Psoas muscle (tissue), 8 donors: ENCODE measurements around the gene ROBO1. TPM values are rescaled to one million over a fixed set of nuclear protein-coding genes. Genes with fewer than 3 reads are reported as not detected.

Experiments used
- ATAC-seq, 4 donors: fragments of 200-7000 bp; cut with Tn5 transposase; one replicate each; pipeline ENCODE4 v1.9.1; 2020; ENCODE audit warnings: moderate library complexity in 3 of 4, mild to moderate bottlenecking in 2 of 4
- DNase-seq, 2 donors: peaks; one replicate each; pipeline ENCODE4 v3.0.0-alpha.2; 2020
- H3K27ac ChIP-seq: fragments of 200-600 bp; one replicate; pipeline ENCODE4 v1.8.0; 2022
- H3K27me3 ChIP-seq, 3 donors: fragments of 200-600 bp in 1 of 3; one replicate each; pipeline versions ENCODE4 v1.6.1 to v1.8.0; 2013 to 2022; ENCODE audit warnings: low read length in 2 of 3, mild to moderate bottlenecking in 2 of 3, moderate library complexity in 1 of 3; ENCODE audit not compliant: insufficient read depth in 3 of 3
- H3K36me3 ChIP-seq, 2 donors: fragments of 200-600 bp in 1 of 2; one replicate each; pipeline versions ENCODE4 v1.6.1 to v1.8.0; 2013 to 2022; ENCODE audit warnings: low read depth in 1 of 2, mild to moderate bottlenecking in 1 of 2, moderate library complexity in 1 of 2; ENCODE audit not compliant: insufficient read depth in 1 of 2
- H3K4me1 ChIP-seq: fragments of 200-600 bp; one replicate; pipeline ENCODE4 v1.8.0; 2022
- H3K4me3 ChIP-seq: fragments of 200-600 bp; one replicate; pipeline ENCODE4 v1.8.0; 2022; ENCODE audit warnings: mild to moderate bottlenecking
- H3K9me3 ChIP-seq: fragments of 200-600 bp; one replicate; pipeline ENCODE4 v1.8.0; 2022
- CTCF ChIP-seq: fragments of 200-600 bp; IDR thresholded peaks from one replicate; pipeline ENCODE4 v1.8.0; 2022; ENCODE audit warnings: antibody characterized with exemption
- WGBS, 3 donors: extraction: QIAGEN DNeasy Blood & Tissue Kit; methylation state at CpG; one replicate each; pipeline versions ENCODE4 v1.1.6 to v1.1.7; 2013; 5-methylcytosine and 5-hydroxymethylcytosine counted together
- intact Hi-C, 2 donors: fragments of 100-400 bp; cut with DNase I; formaldehyde crosslinking; loops; one replicate each; pipeline versions ENCODE4 v1.11.0 to v1.14.2; 2022
- polyA plus RNA-seq, 3 donors: library from polyadenylated mRNA; stranded (reverse); fragments of 200-250 nt; gene quantifications; one replicate each; pipeline ENCODE4 v1.2.3, GENCODE V29; 2013
- total RNA-seq, 4 donors: library from RNA; stranded (reverse); fragmentation: NEBNext Ultra II Directional in 2 of 4; extraction: Animal tissue kit (Norgen Biotek cat#: 25700) in 2 of 4; gene quantifications; one replicate each; pipeline versions ENCODE4 v1.2.1 to v1.2.4, GENCODE V29; 2021 to 2023
- donor health status: healthy with polysubstance abuse.
- donor health status: DM: no; HTN: no; CAD: no; lungs with moderate emphysema.
- donor health status: Bipolar disorder and iron deficiency.
- donor health status: healthy.
- donor health status: DM: yes; HTN: yes; CAD: no.
- donor health status: DM: no; HTN: no; CAD: no.
- donor health status: DM: no; HTN: no; CAD: no.
- donor health status: DM: yes; HTN: yes; CAD: no.

Gene ROBO1
- total and polyA plus RNA-seq, 7 donors: 0.52 to 14.0 (median 4.9) TPM

GRCh38 chr3:79111375-79112052, 656.3 kb downstream of the ROBO1 start:
- DNase-seq (no peak), ATAC-seq (no peak)
- H3K4me3 ChIP-seq: no peak overlapping the region
- no peaks in the 10 kb centered on the region for H3K9me3 ChIP-seq
- no peaks in the 10 kb centered on the region for H3K36me3 ChIP-seq
- WGBS, 3 donors: 85 to 96% (median 92%) methylated on average over 3 of the region's 3 CpGs
- intact Hi-C loops: no loop called here
- H3K27me3 ChIP-seq: no peaks in the 10 kb centered on the region
- H3K4me1 ChIP-seq: no peaks in the 10 kb centered on the region
- no peak for TF ChIP-seq CTCF
- H3K27ac ChIP-seq: no peak overlapping the region

GRCh38 chr3:79109754-79110153, 658.0 kb downstream of the ROBO1 start:
- Histone ChIP-seq H3K36me3 (no peaks in the 10 kb centered on the region), H3K4me1 (no peaks in the 10 kb centered on the region), H3K4me3 (no peak overlapping the region), H3K27ac (no peak overlapping the region), H3K9me3 (no peaks in the 10 kb centered on the region), H3K27me3 (no peaks in the 10 kb centered on the region)
- intact Hi-C loops: no loop called here
- TF ChIP-seq CTCF: no peak
- 46 to 69% (median 59%) methylated on average over 2 of the region's 2 CpGs for WGBS, 3 donors
- ATAC-seq: no peak
- DNase-seq: no peak

- DNase-seq: no peak
- Histone ChIP-seq H3K4me3 (no peak overlapping the region), H3K9me3 (no peaks in the 10 kb centered on the region), H3K27ac (no peak overlapping the region), H3K4me1 (no peaks in the 10 kb centered on the region), H3K36me3 (no peaks in the 10 kb centered on the region), H3K27me3 (no peaks in the 10 kb centered on the region)
- no peak for TF ChIP-seq CTCF
- intact Hi-C loops: no loop called here
- WGBS, 3 donors: 89 to 92% (median 91%) methylated on average over 5 of the region's 5 CpGs
- no peak for ATAC-seq
Observed at GRCh38 chr3:79103307-79103706, 664.5 kb downstream of the ROBO1 start.

GRCh38 chr3:79097964-79098660, 669.7 kb downstream of the ROBO1 start:
- no peaks in the 10 kb centered on the region for H3K36me3 ChIP-seq
- no peaks in the 10 kb centered on the region for H3K4me1 ChIP-seq
- intact Hi-C loops: no loop called here

More at GRCh38 chr3:79097964-79098660, 669.7 kb downstream of the ROBO1 start:
- H3K27ac ChIP-seq: no peak overlapping the region
- H3K27me3 ChIP-seq: no peaks in the 10 kb centered on the region
- ATAC-seq (no peak), DNase-seq (no peak)
- no peaks in the 10 kb centered on the region for H3K9me3 ChIP-seq
- no peak for TF ChIP-seq CTCF
- WGBS, 3 donors: 60 to 76% (median 60%) methylated on average over 1 of the region's 1 CpG
- H3K4me3 ChIP-seq: no peak overlapping the region
